ENCODE results near the gene CHM.
"Not testable (repeated sequence)": the region's sequence is repeated elsewhere in the genome, so short reads cannot be mapped to it uniquely, and the experiment has no call there.

The CHM gene

GRCh38 chrX:85994797-85995196 is 52.6 kb downstream of the CHM start:
- no peak overlapping the region for H3K4me3 ChIP-seq (ENCODE audit: low read depth in 1 of 2, low read length in 2 of 2)
- H3K9me3 ChIP-seq (ENCODE audit: low read length), result no peaks in the 10 kb centered on the region
- H3K27me3 ChIP-seq (ENCODE audit: control insufficient read depth in 1 of 2, insufficient read depth in 2 of 2, low read length in 2 of 2), result peaks cover 0 to 4% of the 10 kb centered on the region in 2 donors
- H3K9ac ChIP-seq (ENCODE audit: low read length), result no peak overlapping the region
- H3K27ac ChIP-seq (ENCODE audit: low read depth, low read length), result no peak overlapping the region
- H3K36me3 ChIP-seq (ENCODE audit: insufficient read depth, low read length), result no peaks in the 10 kb centered on the region
- no peaks in the 10 kb centered on the region for H3K4me1 ChIP-seq (ENCODE audit: insufficient read depth, low read length)

GRCh38 chrX:85994228-85994627 is 53.1 kb downstream of the CHM start:
- H3K9me3 ChIP-seq (ENCODE audit: low read length), result no peaks in the 10 kb centered on the region
- no peak overlapping the region for H3K9ac ChIP-seq (ENCODE audit: low read length)
- H3K4me3 ChIP-seq (ENCODE audit: low read depth in 1 of 2, low read length in 2 of 2), result no peak overlapping the region
- no peaks in the 10 kb centered on the region for H3K36me3 ChIP-seq (ENCODE audit: insufficient read depth, low read length)
- no peaks in the 10 kb centered on the region for H3K4me1 ChIP-seq (ENCODE audit: insufficient read depth, low read length)
- peaks cover 0 to 4% of the 10 kb centered on the region in 2 donors for H3K27me3 ChIP-seq (ENCODE audit: control insufficient read depth in 1 of 2, insufficient read depth in 2 of 2, low read length in 2 of 2)
- no peak overlapping the region for H3K27ac ChIP-seq (ENCODE audit: low read depth, low read length)

- Histone ChIP-seq H3K4me3 (ENCODE audit: low read depth in 1 of 2, low read length in 2 of 2) (no peak overlapping the region), H3K36me3 (ENCODE audit: insufficient read depth, low read length) (no peaks in the 10 kb centered on the region), H3K27ac (ENCODE audit: low read depth, low read length) (no peak overlapping the region), H3K9ac (ENCODE audit: low read length) (no peak overlapping the region), H3K4me1 (ENCODE audit: insufficient read depth, low read length) (no peaks in the 10 kb centered on the region), H3K9me3 (ENCODE audit: low read length) (no peaks in the 10 kb centered on the region), H3K27me3 (ENCODE audit: control insufficient read depth in 1 of 2, insufficient read depth in 2 of 2, low read length in 2 of 2) (peaks cover 0 to 4% of the 10 kb centered on the region in 2 donors)
These were observed 53.7 kb downstream of the CHM start for GRCh38 chrX:85993539-85994197.

- peaks cover 0 to 4% of the 10 kb centered on the region in 2 donors for H3K27me3 ChIP-seq (ENCODE audit: control insufficient read depth in 1 of 2, insufficient read depth in 2 of 2, low read length in 2 of 2)
- no peak overlapping the region for H3K27ac ChIP-seq (ENCODE audit: low read depth, low read length)
- H3K36me3 ChIP-seq (ENCODE audit: insufficient read depth, low read length), result no peaks in the 10 kb centered on the region
- no peak overlapping the region for H3K9ac ChIP-seq (ENCODE audit: low read length)
- H3K4me3 ChIP-seq (ENCODE audit: low read depth in 1 of 2, low read length in 2 of 2), result no peak overlapping the region
- H3K4me1 ChIP-seq (ENCODE audit: insufficient read depth, low read length), result no peaks in the 10 kb centered on the region
- no peaks in the 10 kb centered on the region for H3K9me3 ChIP-seq (ENCODE audit: low read length)
These were observed 54.5 kb downstream of the CHM start for GRCh38 chrX:85992811-85993229.

GRCh38 chrX:85988353-85988752 is 59.0 kb downstream of the CHM start:
- no peak overlapping the region for H3K27ac ChIP-seq (ENCODE audit: low read depth, low read length)
- no peak overlapping the region for H3K4me3 ChIP-seq (ENCODE audit: low read depth in 1 of 2, low read length in 2 of 2)
- H3K9ac ChIP-seq (ENCODE audit: low read length), result no peak overlapping the region
- H3K36me3 ChIP-seq (ENCODE audit: insufficient read depth, low read length), result no peaks in the 10 kb centered on the region
- no peaks in the 10 kb centered on the region for H3K4me1 ChIP-seq (ENCODE audit: insufficient read depth, low read length)
- H3K27me3 ChIP-seq (ENCODE audit: control insufficient read depth in 1 of 2, insufficient read depth in 2 of 2, low read length in 2 of 2), result no peaks in the 10 kb centered on the region
- H3K9me3 ChIP-seq (ENCODE audit: low read length), result no peaks in the 10 kb centered on the region

- H3K9ac ChIP-seq (ENCODE audit: low read length), result no peak overlapping the region
- H3K27ac ChIP-seq (ENCODE audit: low read depth, low read length), result no peak overlapping the region
- no peaks in the 10 kb centered on the region for H3K4me1 ChIP-seq (ENCODE audit: insufficient read depth, low read length)
- H3K9me3 ChIP-seq (ENCODE audit: low read length), result no peaks in the 10 kb centered on the region
- no peak overlapping the region for H3K4me3 ChIP-seq (ENCODE audit: low read depth in 1 of 2, low read length in 2 of 2)
- H3K36me3 ChIP-seq (ENCODE audit: insufficient read depth, low read length), result peaks cover 7% of the 10 kb centered on the region
- H3K27me3 ChIP-seq (ENCODE audit: control insufficient read depth in 1 of 2, insufficient read depth in 2 of 2, low read length in 2 of 2), result no peaks in the 10 kb centered on the region
These were observed 67.1 kb downstream of the CHM start for GRCh38 chrX:85980286-85980685.

- H3K4me1 ChIP-seq (ENCODE audit: insufficient read depth, low read length), result no peaks in the 10 kb centered on the region
- no peak overlapping the region for H3K9ac ChIP-seq (ENCODE audit: low read length)
- H3K9me3 ChIP-seq (ENCODE audit: low read length), result no peaks in the 10 kb centered on the region
- no peak overlapping the region for H3K4me3 ChIP-seq (ENCODE audit: low read depth in 1 of 2, low read length in 2 of 2)
- H3K27ac ChIP-seq (ENCODE audit: low read depth, low read length), result no peak overlapping the region
- no peaks in the 10 kb centered on the region for H3K27me3 ChIP-seq (ENCODE audit: control insufficient read depth in 1 of 2, insufficient read depth in 2 of 2, low read length in 2 of 2)
- H3K36me3 ChIP-seq (ENCODE audit: insufficient read depth, low read length), result peaks cover 7% of the 10 kb centered on the region
These were observed 70.1 kb downstream of the CHM start for GRCh38 chrX:85977218-85977617.

GRCh38 chrX:85972351-85972750 is 75.0 kb downstream of the CHM start:
- not testable (repeated sequence) for H3K9ac ChIP-seq (ENCODE audit: low read length)

GRCh38 chrX:85964744-85965143 is 82.6 kb downstream of the CHM start:
- Histone ChIP-seq H3K27me3 (ENCODE audit: control insufficient read depth in 1 of 2, insufficient read depth in 2 of 2, low read length in 2 of 2) (no peaks in the 10 kb centered on the region), H3K4me1 (ENCODE audit: insufficient read depth, low read length) (no peaks in the 10 kb centered on the region), H3K36me3 (ENCODE audit: insufficient read depth, low read length) (no peaks in the 10 kb centered on the region), H3K4me3 (ENCODE audit: low read depth in 1 of 2, low read length in 2 of 2) (no peak overlapping the region), H3K9ac (ENCODE audit: low read length) (no peak overlapping the region), H3K27ac (ENCODE audit: low read depth, low read length) (no peak overlapping the region), H3K9me3 (ENCODE audit: low read length) (no peaks in the 10 kb centered on the region)

More at GRCh38 chrX:85972351-85972750, 75.0 kb downstream of the CHM start:
- not testable (repeated sequence) for H3K27ac ChIP-seq (ENCODE audit: low read depth, low read length); H3K4me3 ChIP-seq (ENCODE audit: low read depth in 1 of 2, low read length in 2 of 2); H3K27me3 ChIP-seq (ENCODE audit: control insufficient read depth in 1 of 2, insufficient read depth in 2 of 2, low read length in 2 of 2); H3K9me3 ChIP-seq (ENCODE audit: low read length); H3K36me3 ChIP-seq (ENCODE audit: insufficient read depth, low read length); H3K4me1 ChIP-seq (ENCODE audit: insufficient read depth, low read length)

- no peak overlapping the region for H3K4me3 ChIP-seq (ENCODE audit: low read depth in 1 of 2, low read length in 2 of 2)
- no peak overlapping the region for H3K9ac ChIP-seq (ENCODE audit: low read length)
- no peak overlapping the region for H3K27ac ChIP-seq (ENCODE audit: low read depth, low read length)
- H3K27me3 ChIP-seq (ENCODE audit: control insufficient read depth in 1 of 2, insufficient read depth in 2 of 2, low read length in 2 of 2), result no peaks in the 10 kb centered on the region
- H3K36me3 ChIP-seq (ENCODE audit: insufficient read depth, low read length), result no peaks in the 10 kb centered on the region
- H3K9me3 ChIP-seq (ENCODE audit: low read length), result no peaks in the 10 kb centered on the region
- no peaks in the 10 kb centered on the region for H3K4me1 ChIP-seq (ENCODE audit: insufficient read depth, low read length)
These were observed 83.6 kb downstream of the CHM start for GRCh38 chrX:85963736-85964135.

GRCh38 chrX:85955510-85955909 is 91.8 kb downstream of the CHM start:
- peaks cover 5% of the 10 kb centered on the region for H3K9me3 ChIP-seq (ENCODE audit: low read length)
- H3K27ac ChIP-seq (ENCODE audit: low read depth, low read length), result no peak overlapping the region
- H3K4me1 ChIP-seq (ENCODE audit: insufficient read depth, low read length), result no peaks in the 10 kb centered on the region
- no peaks in the 10 kb centered on the region for H3K27me3 ChIP-seq (ENCODE audit: control insufficient read depth in 1 of 2, insufficient read depth in 2 of 2, low read length in 2 of 2)
- no peaks in the 10 kb centered on the region for H3K36me3 ChIP-seq (ENCODE audit: insufficient read depth, low read length)
- no peak overlapping the region for H3K4me3 ChIP-seq (ENCODE audit: low read depth in 1 of 2, low read length in 2 of 2)
- no peak overlapping the region for H3K9ac ChIP-seq (ENCODE audit: low read length)

GRCh38 chrX:85944751-85945150 is 102.6 kb downstream of the CHM start:
- H3K4me3 ChIP-seq (ENCODE audit: low read depth in 1 of 2, low read length in 2 of 2); H3K9ac ChIP-seq (ENCODE audit: low read length); H3K27me3 ChIP-seq (ENCODE audit: control insufficient read depth in 1 of 2, insufficient read depth in 2 of 2, low read length in 2 of 2); H3K9me3 ChIP-seq (ENCODE audit: low read length); H3K27ac ChIP-seq (ENCODE audit: low read depth, low read length); H3K36me3 ChIP-seq (ENCODE audit: insufficient read depth, low read length); H3K4me1 ChIP-seq (ENCODE audit: insufficient read depth, low read length): not testable (repeated sequence)
